OCI-LY7 (cell line): Measurements from ENCODE around the gene PLEKHJ1.

ENCODE experiments used
- CTCF ChIP-seq: fragments of 200-600 bp; sonication (generic); conservative IDR thresholded peaks from 2 replicates; pipeline ENCODE4 v1.5.1; 2014; ENCODE audit warnings: mild to moderate bottlenecking, antibody characterized with exemption, low read length, moderate library complexity, mixed read lengths
- EZH2phosphoT487 ChIP-seq: fragments of 200-600 bp; sonication (generic); IDR thresholded peaks from 2 replicates; pipeline ENCODE4 v1.6.1; 2018; ENCODE audit warnings: low read depth, borderline replicate concordance, mild to moderate bottlenecking, mixed run types, antibody characterized with exemption, low read length, moderate library complexity, mixed read lengths

GRCh38 chr19:2215281-2215751 is 20.8 kb downstream of the PLEKHJ1 start:
- no peak for TF ChIP-seq CTCF
- no peak for TF ChIP-seq EZH2phosphoT487
